HG02571 (cell line): Measurements from ENCODE around the gene NACAD.

ENCODE experiments used
- ATAC-seq: cut with Tn5 transposase; IDR thresholded peaks from one replicate; pipeline ENCODE4 v1.9.1; 2021; ENCODE audit warnings: mild to moderate bottlenecking, moderate library complexity; ENCODE audit not compliant: unreplicated experiment

The NACAD gene

DNA sequence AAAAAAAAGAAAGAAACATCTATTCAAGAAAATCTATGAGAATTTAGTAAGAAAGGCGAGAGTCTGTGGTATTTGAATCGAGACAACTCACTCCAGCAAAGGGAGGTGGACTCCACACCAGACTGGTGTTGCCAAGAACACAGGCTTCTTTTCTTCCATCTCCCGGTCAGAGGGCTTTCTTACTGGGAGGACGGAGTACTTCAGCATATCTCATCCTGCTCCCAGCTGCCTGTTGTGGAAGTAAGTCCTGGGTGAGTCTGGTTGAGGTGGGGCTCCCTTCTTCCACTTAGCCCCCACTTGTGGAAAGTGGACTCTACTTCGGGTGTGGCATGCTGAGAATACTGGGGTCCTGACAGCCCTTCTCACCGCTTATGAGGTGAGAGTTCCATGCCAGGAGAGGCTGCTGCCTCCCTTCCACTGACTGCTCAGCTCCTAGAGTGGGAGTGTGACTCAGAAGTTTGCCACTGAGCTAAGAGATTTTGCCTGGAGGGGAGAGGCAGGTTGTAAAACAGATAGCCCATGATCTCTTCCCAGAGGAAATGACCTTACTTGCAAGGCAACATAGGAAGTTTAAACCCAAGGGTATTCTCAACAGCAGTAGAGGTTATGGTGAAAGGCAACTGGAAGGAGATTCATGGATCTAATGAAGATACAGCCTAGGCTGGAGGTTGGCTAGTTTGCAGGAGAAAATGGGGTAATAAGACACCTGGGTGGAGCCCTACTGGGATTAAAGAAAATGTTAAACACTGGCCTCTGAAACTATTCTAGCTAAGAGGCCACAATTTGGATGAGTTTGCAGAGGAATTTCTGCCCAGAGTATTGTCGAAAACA, 3.5 kb upstream of the NACAD start:
- ATAC-seq = no peak

DNA sequence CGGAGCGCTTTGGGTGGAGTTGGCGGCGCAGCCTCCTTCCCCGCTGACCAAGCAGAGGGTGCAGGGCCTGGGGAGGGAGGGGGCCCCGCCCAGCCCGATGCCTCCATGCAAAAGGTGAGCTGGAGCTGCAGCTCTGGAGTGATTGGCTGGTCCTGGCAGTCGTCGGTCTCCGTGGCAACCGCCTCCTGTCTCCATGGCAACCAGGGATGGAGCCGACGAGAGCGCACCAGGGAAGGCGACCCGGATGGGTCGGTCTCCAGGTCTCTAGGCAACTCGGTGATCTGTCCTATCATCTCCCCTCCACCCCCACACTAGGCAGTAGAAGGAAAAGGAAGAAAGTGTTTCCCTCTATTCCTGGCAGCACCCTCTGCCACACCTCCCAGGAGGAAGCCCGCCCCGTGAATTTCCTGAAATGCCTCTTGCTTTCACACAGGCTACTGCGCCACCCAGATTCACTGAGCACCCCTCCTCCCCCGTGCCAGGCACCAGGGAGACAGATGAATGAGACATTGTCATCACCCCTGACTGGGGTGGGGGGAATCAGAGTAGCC, 647 bp upstream of the NACAD start:
- ATAC-seq = no peak

DNA sequence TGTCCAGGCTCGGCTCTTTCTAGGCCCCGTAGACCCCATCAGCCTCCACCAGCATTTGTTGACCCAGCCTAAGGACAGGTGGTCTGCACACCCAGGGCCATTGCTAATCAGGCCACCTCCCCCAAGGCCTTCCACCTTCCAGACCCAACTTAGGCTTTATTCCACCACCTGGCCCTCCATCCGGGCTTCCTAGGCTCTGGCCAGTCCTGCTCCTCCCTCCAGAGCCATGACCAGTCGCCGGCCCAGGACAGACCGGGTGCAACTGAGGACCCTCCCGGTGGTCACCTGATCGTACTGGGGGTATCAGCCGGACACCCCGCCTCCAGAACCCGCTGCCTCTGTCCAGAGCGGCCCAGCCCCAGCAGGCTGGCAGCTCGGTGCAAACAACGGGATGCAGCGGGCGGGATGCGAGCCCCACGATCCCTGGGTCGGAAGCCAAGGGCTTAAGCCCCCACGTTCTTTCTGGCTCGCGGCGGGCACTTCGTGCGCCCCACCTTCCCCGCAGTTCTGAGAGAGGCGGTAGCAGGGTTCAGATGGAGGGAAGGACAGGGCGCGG, 545 bp downstream of the NACAD start:
- ATAC-seq = no peak

DNA sequence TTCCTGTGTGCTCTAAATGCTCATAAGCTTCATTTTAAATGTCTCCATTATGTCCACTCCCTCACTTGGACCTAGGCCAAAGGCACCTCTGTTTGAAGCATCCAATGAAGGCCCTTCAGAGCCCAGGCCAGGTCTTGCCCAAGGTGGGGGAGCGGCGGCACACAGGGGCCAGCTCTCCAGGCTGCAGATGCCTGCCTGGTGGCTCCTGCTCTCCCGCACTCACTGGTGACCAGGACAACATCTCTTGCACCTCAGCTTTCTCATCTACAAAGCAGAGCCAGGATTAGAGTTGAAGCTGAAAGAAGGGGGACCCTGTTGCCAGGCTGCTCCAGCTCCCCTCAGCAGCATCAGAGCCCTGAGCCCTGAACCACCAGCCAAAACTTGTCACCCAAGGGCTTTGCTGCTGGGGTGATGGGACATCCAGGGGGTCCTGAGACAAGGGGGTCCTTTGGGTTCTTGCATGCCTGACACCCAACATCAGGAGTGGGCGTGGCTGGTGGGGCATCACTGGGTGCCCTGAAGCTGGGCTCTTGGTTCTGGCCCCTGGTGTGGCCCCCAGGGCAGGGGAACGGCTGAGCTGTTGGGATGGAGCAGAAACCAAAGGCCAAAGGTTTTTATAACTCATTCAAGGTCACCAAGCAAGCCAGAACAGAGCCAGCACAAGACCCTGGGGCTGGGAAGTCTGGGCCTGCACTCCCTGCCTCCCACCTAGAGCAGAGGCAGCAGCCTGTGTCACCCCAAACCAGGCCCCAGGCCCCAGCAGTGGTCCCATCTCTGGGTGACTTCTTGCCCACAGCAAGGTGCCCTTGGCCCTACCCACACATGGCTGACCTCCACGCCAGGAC, 1.2 kb downstream of the NACAD start:
- no peak for ATAC-seq

DNA sequence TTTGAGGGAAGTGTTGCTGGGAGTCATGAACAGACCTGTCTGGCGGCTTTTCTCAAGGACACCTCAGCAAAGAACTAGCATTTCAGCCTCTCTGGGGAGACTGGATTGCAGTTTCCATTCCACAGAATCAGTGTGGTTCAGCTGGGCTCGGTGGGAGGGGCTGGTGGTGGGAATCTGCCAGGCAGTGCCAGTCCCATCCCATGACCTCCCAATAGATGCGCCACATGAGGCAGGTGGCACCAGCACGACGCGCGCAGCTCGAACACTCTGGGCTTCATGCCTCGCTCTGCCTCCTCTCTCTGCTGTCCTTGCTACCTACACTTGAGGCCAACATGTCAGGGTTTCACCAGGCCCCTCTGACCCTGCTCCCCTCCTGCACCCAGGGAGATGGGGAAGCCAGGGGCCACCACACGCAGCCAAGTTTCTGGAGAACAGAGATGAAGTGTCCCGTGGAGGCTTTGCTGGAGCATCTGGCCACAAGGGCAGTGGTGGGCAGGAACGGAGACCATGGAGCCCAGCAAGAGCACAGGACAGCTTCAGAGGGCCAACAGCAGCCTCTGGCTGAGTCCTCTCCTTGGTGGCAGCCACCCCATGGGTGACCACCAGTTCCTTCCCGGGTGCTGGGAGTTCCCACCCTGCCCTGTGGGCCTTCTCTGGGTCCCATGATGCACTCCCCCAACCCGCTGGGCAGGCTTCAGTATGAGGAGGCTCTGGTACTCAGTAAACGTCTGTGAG, 2.3 kb downstream of the NACAD start:
- ATAC-seq = no peak

DNA sequence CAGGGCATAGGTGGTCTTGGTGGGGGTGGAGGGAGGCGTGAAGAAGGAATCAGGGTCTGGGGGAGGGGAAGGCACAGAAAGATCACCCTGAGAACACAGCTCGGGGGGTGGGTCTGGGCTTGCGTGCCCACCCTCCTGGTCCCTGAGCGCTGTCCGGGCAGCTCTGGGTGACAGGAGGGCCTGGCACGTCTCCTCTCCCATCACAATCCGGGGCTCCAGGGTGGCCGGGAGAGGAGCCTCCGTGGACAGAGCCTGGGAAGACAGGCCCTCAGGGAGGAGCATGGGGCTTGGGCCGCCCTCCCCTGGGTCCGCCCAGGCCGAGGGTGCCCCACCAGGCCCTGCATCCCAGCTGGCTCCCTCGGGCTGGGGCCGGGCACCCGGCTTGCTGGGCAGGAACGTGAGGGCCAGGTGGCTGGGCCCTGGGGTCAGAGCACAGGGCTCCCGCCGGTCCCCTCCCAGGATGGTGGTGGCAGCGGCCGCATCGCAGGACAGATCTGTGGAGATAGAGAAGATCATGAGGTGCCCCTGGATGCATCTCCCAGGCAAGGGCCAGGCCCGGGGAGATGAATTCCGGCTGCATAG, 3.1 kb downstream of the NACAD start:
- ATAC-seq = no peak

DNA sequence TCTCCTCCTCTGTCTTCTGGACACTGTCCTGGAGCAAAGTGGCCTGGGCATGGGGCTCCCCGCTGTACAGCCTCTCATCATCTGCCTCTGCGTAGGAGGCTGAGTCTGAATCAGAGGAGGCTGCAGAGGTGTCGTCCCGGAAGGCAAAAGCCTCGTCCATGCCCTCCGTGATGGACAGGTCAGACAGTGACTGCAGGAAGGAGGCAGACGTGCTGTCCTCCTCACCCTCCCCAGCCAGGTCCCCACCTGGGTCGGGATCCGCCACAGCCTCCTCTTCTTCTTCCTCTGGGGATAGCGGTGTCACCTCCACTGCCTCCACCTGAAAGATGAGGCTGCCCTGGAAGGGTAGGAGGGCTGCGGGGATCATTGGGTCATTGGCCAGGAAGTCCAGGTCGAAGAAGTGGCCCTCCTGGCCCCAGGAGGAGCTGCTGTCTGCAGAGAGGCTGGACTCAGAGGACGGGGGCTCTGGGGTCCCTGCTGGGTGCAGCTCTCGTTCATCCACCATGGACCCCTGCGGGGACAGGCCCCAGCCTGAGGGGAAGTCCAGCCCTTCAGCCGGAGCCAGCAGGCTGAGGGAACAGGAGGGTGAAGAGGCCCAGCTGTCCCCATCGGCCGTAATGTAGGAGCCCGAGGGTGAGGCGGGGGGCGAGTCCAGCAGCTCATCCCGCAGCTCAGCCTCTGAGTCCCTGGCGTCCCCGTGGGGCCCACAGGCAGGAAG, 3.7 kb downstream of the NACAD start:
- ATAC-seq = no peak

DNA sequence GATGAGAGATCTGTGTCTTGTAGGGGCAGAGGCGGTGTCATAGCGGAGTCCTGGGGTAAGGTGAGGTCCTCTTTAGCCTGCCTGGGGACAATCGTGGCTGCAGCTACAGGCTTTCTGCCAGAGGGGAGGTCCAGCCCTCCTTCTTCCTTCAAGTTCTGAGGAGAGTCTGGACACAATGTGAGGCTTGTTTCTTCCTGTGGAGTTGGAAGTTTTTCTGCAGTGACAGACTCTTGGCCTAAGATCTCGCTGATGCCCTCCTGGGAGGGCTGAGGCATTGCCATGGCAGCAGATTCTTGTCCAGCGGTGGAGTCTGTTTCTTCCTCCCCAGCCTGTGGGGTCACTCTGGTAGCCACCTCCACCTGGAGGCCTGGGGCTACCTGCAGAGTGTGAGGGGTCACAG, 4.4 kb downstream of the NACAD start:
- no peak for ATAC-seq

DNA sequence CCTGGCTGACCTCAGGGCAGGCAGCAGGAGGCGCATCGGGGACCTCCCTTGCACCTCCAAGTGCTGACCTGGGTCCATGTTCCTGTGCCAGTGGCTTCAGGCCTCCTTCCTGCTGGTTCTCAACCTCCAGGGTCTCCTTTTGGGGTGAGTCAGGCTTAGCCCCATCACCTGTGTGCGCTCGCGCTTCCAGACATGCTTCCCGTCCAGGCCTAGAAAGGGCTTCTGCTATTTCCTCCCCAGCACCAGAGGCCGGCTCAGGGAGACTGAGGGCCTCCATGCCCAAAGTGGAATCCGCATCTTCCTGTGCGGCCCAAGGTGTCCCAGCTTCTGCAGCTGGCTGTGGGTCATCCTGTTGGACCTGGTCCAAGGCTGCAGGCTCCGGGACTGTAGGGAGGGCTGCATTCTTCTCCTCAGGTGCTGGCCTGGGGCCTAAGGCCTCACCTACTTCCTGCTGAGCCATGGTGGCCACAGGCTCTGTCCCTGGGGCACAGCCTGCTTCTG, 5.9 kb downstream of the NACAD start:
- ATAC-seq = no peak

DNA sequence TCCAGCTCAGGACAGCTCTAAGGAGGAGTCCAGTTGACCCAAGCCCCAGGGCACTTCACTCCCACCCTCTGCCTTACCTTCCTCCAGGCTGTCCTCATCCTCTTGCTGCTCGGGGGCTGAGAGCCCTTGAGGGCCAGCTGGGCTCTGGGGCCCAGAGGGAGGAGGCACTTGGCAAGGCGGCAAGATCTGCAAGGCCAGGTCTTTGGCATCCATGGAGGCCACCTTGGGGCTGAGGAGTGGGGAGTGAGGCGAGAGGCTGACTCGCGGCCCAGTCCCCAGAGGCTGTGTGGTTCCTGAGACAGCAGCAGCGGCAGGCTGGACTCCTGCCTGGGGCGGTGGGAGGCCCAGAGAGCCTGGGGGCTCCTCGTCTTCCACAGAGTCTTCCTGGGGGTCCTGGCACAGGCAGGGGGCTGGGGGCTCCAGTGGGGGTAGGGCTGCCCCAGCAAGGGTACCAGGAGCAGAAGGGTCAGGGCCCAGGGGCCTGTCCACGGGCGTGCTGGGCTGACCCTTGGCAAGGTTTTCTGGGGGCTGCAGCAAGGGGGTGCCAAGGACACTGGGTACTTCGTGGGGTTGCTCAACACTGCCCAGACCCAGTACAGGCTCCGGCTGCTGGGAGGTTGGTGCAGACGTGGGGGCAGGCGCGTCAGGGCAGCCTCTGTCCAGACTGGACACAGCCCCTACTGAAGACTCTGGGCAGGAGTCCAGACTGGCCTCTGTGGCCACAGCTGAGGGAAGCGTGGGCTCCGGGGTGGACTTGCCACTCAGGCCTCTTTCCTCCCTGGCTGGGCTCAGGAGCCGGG, 6.5 kb downstream of the NACAD start:
- ATAC-seq = no peak

DNA sequence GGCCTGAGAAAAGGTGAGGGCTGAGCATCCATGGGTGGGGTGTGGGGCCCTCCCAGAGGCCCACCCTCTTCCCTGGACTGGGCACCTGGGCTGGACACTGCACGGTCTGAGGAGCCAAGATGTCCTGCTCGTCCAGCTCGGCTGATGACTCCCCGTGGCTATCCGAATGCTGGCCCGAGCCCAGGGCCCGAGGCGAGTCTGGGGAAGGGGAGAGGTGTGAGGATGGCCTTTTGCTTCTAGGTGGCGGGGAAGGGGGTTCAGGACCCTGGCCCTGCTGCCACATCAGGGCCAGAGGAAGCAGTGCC, 7.1 kb downstream of the NACAD start:
- no peak for ATAC-seq

DNA sequence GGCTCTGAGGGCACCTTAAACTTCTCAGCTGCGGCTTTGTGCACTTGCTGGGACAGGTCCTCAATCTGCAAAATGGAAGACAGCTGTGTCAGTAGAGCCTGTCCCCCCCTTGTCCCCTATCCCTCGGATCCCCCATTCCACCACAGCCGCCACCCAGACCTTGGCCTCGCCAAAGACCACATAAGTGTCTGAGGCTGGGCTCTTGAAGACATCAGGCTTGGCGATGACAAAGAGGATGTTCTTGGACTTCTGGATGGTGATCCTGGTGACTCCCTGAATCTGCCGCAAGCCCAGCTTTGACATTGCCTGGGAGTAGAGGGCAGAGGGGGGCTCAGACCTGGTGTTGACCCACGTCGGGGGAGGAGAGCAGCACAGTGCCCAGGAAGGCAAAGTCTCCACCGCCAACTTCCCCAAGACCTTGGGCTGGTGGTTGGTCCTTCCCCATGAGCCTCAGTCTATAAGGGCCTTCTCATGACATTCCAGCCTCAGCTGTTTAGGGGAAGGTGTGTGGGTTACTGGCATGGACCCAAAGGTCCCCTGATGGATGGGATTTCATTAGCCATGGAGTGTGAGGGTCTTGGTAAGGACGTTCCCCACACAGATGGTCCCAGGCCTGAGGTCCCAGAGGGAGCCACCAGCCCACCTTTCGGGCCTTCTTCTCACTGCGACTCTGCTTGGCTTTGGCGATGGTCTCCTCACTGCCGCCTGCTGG, 7.7 kb downstream of the NACAD start:
- ATAC-seq = no peak

DNA sequence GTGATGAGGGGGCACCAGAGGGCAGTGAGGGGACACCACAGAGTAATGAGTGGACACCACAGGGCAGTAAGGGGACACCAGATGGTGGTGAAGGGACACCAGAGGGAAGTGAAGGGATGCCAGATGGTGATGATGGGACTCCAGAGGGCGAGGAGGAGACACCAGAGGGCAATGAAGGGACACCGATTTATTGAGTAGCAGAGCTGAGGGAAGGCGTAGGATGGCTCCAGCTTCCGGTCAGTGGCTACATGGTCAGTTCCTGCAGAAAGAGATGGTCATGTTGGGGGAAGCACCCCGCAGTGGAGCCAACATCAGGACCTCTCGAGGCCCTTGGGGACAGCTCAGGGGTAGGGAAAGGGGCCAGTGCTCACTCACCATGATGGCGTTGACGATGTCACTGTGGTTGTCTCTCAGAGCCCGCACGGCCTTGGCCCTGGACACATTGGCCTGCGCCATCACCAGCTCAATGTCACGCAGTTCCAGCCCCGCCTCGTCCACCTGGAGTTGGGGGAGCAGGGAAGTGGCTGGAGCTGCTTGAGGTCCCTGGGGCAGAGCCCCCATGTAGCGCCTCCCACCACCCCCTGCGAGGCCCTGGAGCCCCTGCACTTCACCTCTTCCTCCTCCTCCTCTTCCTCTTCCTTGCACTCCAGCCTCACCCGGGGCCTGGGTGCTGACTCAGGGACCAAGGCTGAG, 8.4 kb downstream of the NACAD start:
- ATAC-seq = no peak

DNA sequence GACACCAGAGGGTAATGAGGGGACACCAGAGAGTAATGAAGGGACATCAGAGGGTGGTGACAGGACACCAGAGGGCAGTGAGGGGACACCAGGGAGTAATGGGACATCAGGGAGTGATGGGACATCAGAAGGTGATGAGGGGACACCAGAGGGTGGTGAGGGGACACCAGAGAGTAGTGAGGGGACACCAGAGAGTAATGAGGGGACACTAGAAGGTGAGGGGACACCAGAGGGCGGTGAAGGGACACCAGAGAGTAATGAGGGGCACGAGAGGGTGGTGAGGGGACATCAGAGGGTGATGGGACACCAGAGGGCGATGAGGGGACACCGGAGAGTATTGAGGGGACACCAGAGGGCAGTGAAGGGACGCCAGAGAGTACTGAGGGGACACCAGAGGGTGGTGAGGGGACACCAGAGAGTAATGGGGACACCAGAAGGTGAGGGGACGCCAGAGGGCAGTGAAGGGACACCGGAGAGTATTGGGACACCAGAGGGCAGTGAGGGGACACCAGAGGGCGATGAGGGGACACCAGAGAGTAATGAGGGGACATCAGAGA, 10.6 kb downstream of the NACAD start:
- ATAC-seq = no peak

DNA sequence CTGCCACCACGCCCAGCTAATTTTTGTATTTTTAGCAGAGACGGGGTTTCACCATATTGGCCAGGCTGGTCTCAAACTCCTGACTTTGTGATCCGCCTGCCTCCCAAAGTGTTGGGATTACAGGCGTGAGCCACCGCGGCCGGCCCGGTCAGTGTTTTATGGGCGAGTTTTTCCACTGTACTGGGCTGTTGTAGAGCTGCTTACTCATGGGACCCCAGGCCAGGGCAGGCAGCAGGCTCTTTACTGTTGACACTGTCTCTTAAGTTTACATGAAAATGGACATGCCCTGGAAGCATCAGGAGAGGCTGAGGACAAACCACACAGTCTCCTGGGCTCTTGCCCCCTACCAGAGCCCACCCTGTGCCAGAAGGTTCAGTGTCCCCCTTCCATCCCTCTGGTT, 11.2 kb downstream of the NACAD start:
- ATAC-seq = no peak

DNA sequence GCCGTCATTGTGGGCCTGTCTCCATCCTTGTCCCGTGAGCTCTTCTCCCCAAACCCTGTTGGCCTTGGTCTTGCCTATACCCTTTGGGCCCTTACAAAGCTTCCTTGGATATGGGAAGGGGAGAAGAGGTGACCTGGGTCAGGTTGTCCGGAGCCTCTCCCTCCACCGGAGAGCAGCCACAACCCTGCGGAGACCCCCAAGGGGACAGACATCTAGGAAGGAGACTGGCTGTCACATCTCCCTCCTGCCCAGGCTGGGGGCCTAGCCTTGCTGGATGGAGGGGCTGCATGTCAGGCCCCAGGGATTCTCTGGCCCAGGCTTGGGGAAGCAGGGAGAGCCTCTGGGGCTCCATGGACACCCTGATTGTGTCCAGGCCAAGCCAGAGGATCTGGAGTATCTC, 11.8 kb downstream of the NACAD start:
- ATAC-seq = no peak
